HepG2 (cell line): ENCODE measurements around the gene TBX6. TPM values are rescaled to one million over a fixed set of nuclear protein-coding genes. Genes with fewer than 3 reads are reported as not detected.
A peak's percentile ranks its signal among the peaks of the same experiment; 100 is the strongest.

Source experiments
- ATAC-seq: fragments of 200-7000 bp; cut with Tn5 transposase; 3 replicates; pipeline ENCODE4 v1.9.1; 2020; ENCODE audit warnings: mild to moderate bottlenecking, moderate library complexity
- BruUV-seq: library from RNA; stranded (reverse); fragments of 400-500 nt; replicated peaks from 2 replicates; lab custom pipeline; 2021; lab: Mats Ljungman, UMichigan
- CTCF ChIA-PET: fragments of 300-600 bp; formaldehyde crosslinking; extraction: SDS; loops from one replicate; lab custom pipeline; 2021; ENCODE audit warnings: low total read pairs, inconsistent platforms, low intra/inter-chr PET ratio; lab: Yijun Ruan, JAX
- POLR2A ChIA-PET: fragments of 350-600 bp; sonication (Branson Sonifier 250); formaldehyde crosslinking; loops from one replicate; lab custom pipeline; 2020; ENCODE audit warnings: antibody characterized with exemption, inconsistent platforms; lab: Yijun Ruan, JAX
- DNase-seq: peaks from one replicate; pipeline ENCODE4 v3.0.0-alpha.2; 2015; ENCODE audit warnings: low spot score
- FAIRE-seq: peaks from 3 replicates; lab custom pipeline; 2011; peaks lifted over from hg19 to GRCh38; lab: Jason Lieb, UNC
- H2AFZ ChIP-seq: one replicate; pipeline ENCODE4 v1.6.1; 2011; ENCODE audit warnings: low read length, inconsistent platforms
- H3K27ac ChIP-seq: fragments of 300-600 bp; 3 replicates; pipeline ENCODE4 v1.8.0; 2011; ENCODE audit warnings: mixed run types, mild to moderate bottlenecking, mixed read lengths, low read length, inconsistent platforms; ENCODE audit not compliant: insufficient read depth; ENCODE audit errors: extremely low read length
- H3K27me3 ChIP-seq, 2 experiments: fragments of 200-600 bp in 1 of 2; 2 replicates in 1 of 2; 3 replicates in 1 of 2; pipeline versions ENCODE4 v1.6.0 to v1.8.0; 2011; ENCODE audit warnings: low read length in 2 of 2, mild to moderate bottlenecking in 2 of 2, moderate library complexity in 2 of 2, inconsistent platforms in 1 of 2; ENCODE audit not compliant: insufficient read depth in 2 of 2, control insufficient read depth in 1 of 2
- H3K36me3 ChIP-seq, 2 experiments: fragments of 200-600 bp in 1 of 2; replicated peaks in 1 of 2; 2 replicates in 1 of 2; 3 replicates in 1 of 2; pipeline versions ENCODE4 v1.5.1 to v1.8.0; 2011; ENCODE audit warnings: low read length in 2 of 2, inconsistent platforms in 1 of 2; ENCODE audit not compliant: insufficient read depth in 2 of 2, control insufficient read depth in 1 of 2
- H3K4me1 ChIP-seq: 2 replicates; pipeline ENCODE4 v1.5.1; 2012; ENCODE audit warnings: low read length, inconsistent platforms; ENCODE audit not compliant: insufficient read depth
- H3K4me2 ChIP-seq: 2 replicates; pipeline ENCODE4 v1.6.0; 2011; ENCODE audit warnings: low read depth, low read length, inconsistent platforms
- H3K4me3 ChIP-seq, 3 experiments: fragments of 200-600 bp in 1 of 3; sonication (generic), shearing (Covaris generic) in 1 of 3; replicated peaks in 1 of 3; 2 replicates each; pipeline ENCODE4 v1.5.1; 2011 to 2016; ENCODE audit warnings: low read length in 3 of 3, inconsistent platforms in 2 of 3, low read depth in 2 of 3, mild to moderate bottlenecking in 2 of 3, control low read depth in 1 of 3, mixed read lengths in 1 of 3; ENCODE audit not compliant: insufficient read depth in 1 of 3
- H3K79me2 ChIP-seq: one replicate; pipeline ENCODE4 v1.6.1; 2011; ENCODE audit warnings: low read length, inconsistent platforms; ENCODE audit not compliant: insufficient read depth
- H3K9ac ChIP-seq: 2 replicates; pipeline ENCODE4 v1.6.0; 2011; ENCODE audit warnings: mild to moderate bottlenecking, low read depth, low read length, inconsistent platforms; ENCODE audit not compliant: insufficient read depth
- H3K9me3 ChIP-seq: 2 replicates; pipeline ENCODE4 v1.5.1; 2012; ENCODE audit warnings: mild to moderate bottlenecking, low read length
- H4K20me1 ChIP-seq: 2 replicates; pipeline ENCODE4 v1.6.0; 2011; ENCODE audit warnings: inconsistent platforms, mild to moderate bottlenecking, low read length, moderate library complexity; ENCODE audit not compliant: insufficient read depth
- NFKB2 ChIP-seq: sonication (generic); formaldehyde crosslinking; IDR thresholded peaks from 2 replicates; pipeline ENCODE4 v1.4.0; 2020; ENCODE audit warnings: missing genetic modification reagents, borderline replicate concordance
- SAFB2 ChIP-seq: sonication (generic); formaldehyde crosslinking; IDR thresholded peaks from 2 replicates; pipeline ENCODE4 v1.5.1; 2020; ENCODE audit warnings: missing genetic modification reagents, low read depth, mild to moderate bottlenecking, borderline replicate concordance
- SSRP1 ChIP-seq: IDR thresholded peaks from 2 replicates; pipeline ENCODE4 v1.6.1; 2016; ENCODE audit warnings: control low read depth
- ZFP41 ChIP-seq: sonication (generic); formaldehyde crosslinking; IDR thresholded peaks from 2 replicates; pipeline ENCODE4 v1.4.0; 2020; ENCODE audit warnings: mild to moderate bottlenecking, missing genetic modification reagents, borderline replicate concordance
- ZFP82 ChIP-seq: sonication (generic); formaldehyde crosslinking; IDR thresholded peaks from 2 replicates; pipeline ENCODE4 v1.5.1; 2020; ENCODE audit warnings: mild to moderate bottlenecking, missing genetic modification reagents, borderline replicate concordance
- ZMYM3 ChIP-seq: sonication (generic); formaldehyde crosslinking; IDR thresholded peaks from 2 replicates; pipeline ENCODE4 v1.5.1; 2020; ENCODE audit warnings: mild to moderate bottlenecking, missing genetic modification reagents
- ZNF121 ChIP-seq: sonication (generic); formaldehyde crosslinking; IDR thresholded peaks from 2 replicates; pipeline ENCODE4 v1.5.0; 2020; ENCODE audit warnings: mild to moderate bottlenecking, missing genetic modification reagents
- ZNF331 ChIP-seq: sonication (generic); formaldehyde crosslinking; IDR thresholded peaks from 2 replicates; pipeline ENCODE4 v1.4.0; 2020; ENCODE audit warnings: missing genetic modification reagents
- ZNF382 ChIP-seq: sonication (generic); formaldehyde crosslinking; IDR thresholded peaks from 2 replicates; pipeline ENCODE4 v1.5.0; 2020; ENCODE audit warnings: missing genetic modification reagents, mild to moderate bottlenecking, borderline replicate concordance
- ZUFSP ChIP-seq: sonication (generic); formaldehyde crosslinking; IDR thresholded peaks from 2 replicates; pipeline ENCODE4 v1.9.0; 2021; ENCODE audit warnings: missing genetic modification reagents, mild to moderate bottlenecking, borderline replicate concordance
- ZZZ3 ChIP-seq: sonication (generic); formaldehyde crosslinking; IDR thresholded peaks from 2 replicates; pipeline ENCODE4 v1.4.0; 2020; ENCODE audit warnings: missing genetic modification reagents, mild to moderate bottlenecking, borderline replicate concordance
- WGBS: methylation state at CpG from one replicate; pipeline ENCODE4 v1.1.6; 2017; ENCODE audit warnings: low lambda C conversion rate; 5-methylcytosine and 5-hydroxymethylcytosine counted together
- in situ Hi-C: cut with HindIII; loops from 2 replicates; pipeline ENCODE4 v1.10.0; 2017; ENCODE audit warnings: low pct_unique_long_range_greater_than_20kb; ENCODE audit not compliant: extremely low pct_ligation_motif_present
- intact Hi-C: fragments of 100-400 bp; cut with micrococcal nuclease; formaldehyde crosslinking; loops from one replicate; pipeline ENCODE4 v1.10.0; 2022; ENCODE audit not compliant: unreplicated experiment
- polyA plus RNA-seq, 8 experiments: library from polyadenylated mRNA; depleted of rRNA in 3 of 8; stranded (reverse) in 7 of 8; unstranded in 1 of 8; fragments of >200 nt; fragmentation: Illumina TruSeq in 4 of 8; extraction: Trizol in 4 of 8; gene quantifications; 2 replicates each; pipeline versions ENCODE4 v1.2.1 to v1.2.3, GENCODE V29; 2011 to 2016; ENCODE audit warnings: low read depth in 4 of 8, missing spikeins in 1 of 8, mixed read lengths in 1 of 8; ENCODE audit not compliant: insufficient read depth in 1 of 8
- total RNA-seq, 5 experiments: library from RNA; depleted of rRNA; stranded (reverse); fragments of >200 nt; fragmentation: Illumina TruSeq; extraction: Trizol; gene quantifications; 2 replicates each; pipeline ENCODE4 v1.2.3, GENCODE V29; 2016; ENCODE audit warnings: low read depth in 1 of 5

TBX6 gene
- total and polyA plus RNA-seq, 2 of the 13 experiments (the other 11 are each of a cell fraction or from before 2014, with no cell fraction given): 0.24 to 0.42 TPM

GRCh38 chr16:30087181-30087898 lies 4.4 kb downstream of the TBX6 start:
- ATAC-seq: no peak
- no peak for TF ChIP-seq ZZZ3 (CRISPR knock-in tag)
- TF ChIP-seq SSRP1 (CRISPR knock-in tag): no peak
- 0 out of 2 replicates have a peak, but pooled peaks have one; percentile 52 for TF ChIP-seq ZMYM3 (CRISPR knock-in tag)
- no peak for TF ChIP-seq SAFB2 (CRISPR knock-in tag)
- no peak for TF ChIP-seq ZNF382 (CRISPR knock-in tag)
- TF ChIP-seq ZUFSP (CRISPR knock-in tag): no peak
- TF ChIP-seq ZNF121: peak; percentile 96
- no peak for TF ChIP-seq NFKB2 (CRISPR knock-in tag)
- TF ChIP-seq ZFP82 (CRISPR knock-in tag): no peak
- no peak for TF ChIP-seq ZFP41 (CRISPR knock-in tag)
- no peak for TF ChIP-seq ZNF331 (CRISPR knock-in tag)
- TF ChIP-seq, all 625 proteins: peak for 2
- no peak overlapping the region for H3K4me2 ChIP-seq
- BruUV-seq: no TSS peak
- H4K20me1 ChIP-seq: no peaks in the 10 kb centered on the region
- no peak overlapping the region for H2AFZ ChIP-seq
- H3K9me3 ChIP-seq: no peaks in the 10 kb centered on the region
- peaks cover 20 to 34% of the 10 kb centered on the region in 2 experiments for H3K36me3 ChIP-seq
- in situ Hi-C loops: loop anchor here (25.0 kb wide), 1 partner anchor 550 kb away; no protein-coding TSS in a partner anchor
- H3K4me3 ChIP-seq: no peak overlapping the region
- POLR2A ChIA-PET: interaction anchor here (2.5 to 6.0 kb wide), 2 partner anchors 12 kb away, joined by 8 to 50 read pairs; partner anchors contain the start of gene PPP4C
- H3K27me3 ChIP-seq: no peaks in the 10 kb centered on the region
- WGBS: 95% methylated on average over 11 of the region's 11 CpGs
- H3K9ac ChIP-seq: no peak overlapping the region
- DNase-seq (no peak), FAIRE-seq (no peak)
- intact Hi-C loops: loop anchor here (10.0 kb wide), 1 partner anchor 567 kb away; the partner anchor contains the start of genes FBRS and PRR14
- CTCF ChIA-PET: no interaction called here
- peaks cover 2% of the 10 kb centered on the region for H3K79me2 ChIP-seq
- H3K27ac ChIP-seq: no peak overlapping the region
- H3K4me1 ChIP-seq: peaks cover 44% of the 10 kb centered on the region
